Parathyroid adenoma (tissue), 2 donors: ENCODE measurements around the gene MKRN1.
A peak's percentile ranks its signal among the peaks of the same experiment; 100 is the strongest.

Source experiments
- H2AFZ ChIP-seq: fragments of 300-600 bp; sonication (generic); one replicate; pipeline ENCODE4 v1.7.0; 2017; ENCODE audit warnings: antibody characterized with exemption, mild to moderate bottlenecking
- H3K27ac ChIP-seq: fragments of 300-600 bp; sonication (generic); one replicate; pipeline ENCODE4 v1.7.0; 2017
- H3K27me3 ChIP-seq: fragments of 300-600 bp; sonication (generic); one replicate; pipeline ENCODE4 v1.7.0; 2017; ENCODE audit warnings: low read length; ENCODE audit not compliant: control insufficient read depth, insufficient read depth
- H3K36me3 ChIP-seq: fragments of 300-600 bp; sonication (generic); one replicate; pipeline ENCODE4 v1.7.0; 2017; ENCODE audit warnings: low read length; ENCODE audit not compliant: control insufficient read depth, insufficient read depth
- H3K4me1 ChIP-seq: fragments of 300-600 bp; sonication (generic); one replicate; pipeline ENCODE4 v1.7.0; 2017; ENCODE audit warnings: control low read depth
- H3K4me2 ChIP-seq: fragments of 300-600 bp; sonication (generic); one replicate; pipeline ENCODE4 v1.7.0; 2017; ENCODE audit warnings: low read length
- H3K4me3 ChIP-seq: fragments of 300-600 bp; sonication (generic); one replicate; pipeline ENCODE4 v1.7.0; 2017; ENCODE audit warnings: low read depth, low read length
- H3K79me2 ChIP-seq: fragments of 300-600 bp; sonication (generic); one replicate; pipeline ENCODE4 v1.7.0; 2017; ENCODE audit warnings: control low read depth
- H3K9ac ChIP-seq: fragments of 300-600 bp; sonication (generic); one replicate; pipeline ENCODE4 v1.7.0; 2017; ENCODE audit warnings: mild to moderate bottlenecking
- H3K9me3 ChIP-seq: fragments of 300-600 bp; sonication (generic); one replicate; pipeline ENCODE4 v1.7.0; 2017; ENCODE audit warnings: low read length; ENCODE audit not compliant: control insufficient read depth
- CTCF ChIP-seq: fragments of 300-600 bp; sonication (generic); IDR thresholded peaks from one replicate; pipeline ENCODE4 v1.7.0; 2017; ENCODE audit warnings: antibody characterized with exemption, mild to moderate bottlenecking
- donor health status: primary hyperparathyroidism.

MKRN1 gene

GRCh38 chr7:140485500-140486265 lies 6.4 kb upstream of the MKRN1 start:
- Histone ChIP-seq H3K27me3 (no peaks in the 10 kb centered on the region), H3K4me2 (peak overlapping the region; percentile 37), H3K4me3 (no peak overlapping the region), H3K36me3 (no peaks in the 10 kb centered on the region), H3K27ac (no peak overlapping the region), H3K79me2 (no peaks in the 10 kb centered on the region), H3K9me3 (no peaks in the 10 kb centered on the region), H3K4me1 (peaks cover 10% of the 10 kb centered on the region), H3K9ac (no peak overlapping the region), H2AFZ (peak overlapping the region; percentile 40)
- no peak for TF ChIP-seq CTCF

DNA sequence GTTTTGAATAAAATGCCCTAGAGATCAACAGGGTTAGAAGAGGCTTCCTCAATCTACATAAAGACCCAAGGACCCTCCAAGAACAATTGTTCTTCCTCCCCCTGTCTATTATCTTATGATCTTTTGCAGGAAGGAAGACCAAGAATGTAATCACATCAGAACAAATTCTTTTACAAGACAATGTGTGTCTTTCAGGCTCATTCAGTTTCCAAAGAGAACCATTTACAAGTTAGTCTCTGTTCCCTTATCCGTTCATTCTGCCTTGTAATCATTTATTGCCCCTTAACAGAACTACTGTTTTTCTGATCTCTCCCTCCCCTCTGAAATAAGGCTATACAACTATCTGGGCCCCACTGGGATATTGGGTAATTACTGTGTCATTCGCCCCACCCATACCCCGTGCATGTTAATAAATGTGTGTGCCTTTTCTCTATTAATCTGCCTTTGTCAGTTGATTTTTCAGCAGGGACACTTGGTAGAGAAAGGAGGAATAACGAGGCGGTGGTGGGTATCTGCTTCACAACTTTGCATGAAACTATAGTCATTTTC lies 5.7 kb upstream of the MKRN1 start:
- Histone ChIP-seq H2AFZ (peak overlapping the region; percentile 14), H3K9ac (no peak overlapping the region), H3K9me3 (no peaks in the 10 kb centered on the region), H3K36me3 (no peaks in the 10 kb centered on the region), H3K4me1 (peaks cover 10% of the 10 kb centered on the region), H3K4me2 (peak overlapping the region; percentile 37), H3K27ac (no peak overlapping the region), H3K27me3 (no peaks in the 10 kb centered on the region), H3K79me2 (no peaks in the 10 kb centered on the region), H3K4me3 (no peak overlapping the region)
- TF ChIP-seq CTCF: no peak

- Histone ChIP-seq H3K9ac (no peak overlapping the region), H3K4me1 (peaks cover 10% of the 10 kb centered on the region), H3K36me3 (no peaks in the 10 kb centered on the region), H3K27ac (no peak overlapping the region), H2AFZ (peak overlapping the region; percentile 14), H3K4me2 (no peak overlapping the region), H3K27me3 (no peaks in the 10 kb centered on the region), H3K9me3 (no peaks in the 10 kb centered on the region), H3K79me2 (no peaks in the 10 kb centered on the region), H3K4me3 (no peak overlapping the region)
- no peak for TF ChIP-seq CTCF
These were observed 5.2 kb upstream of the MKRN1 start for GRCh38 chr7:140484479-140484878.

DNA sequence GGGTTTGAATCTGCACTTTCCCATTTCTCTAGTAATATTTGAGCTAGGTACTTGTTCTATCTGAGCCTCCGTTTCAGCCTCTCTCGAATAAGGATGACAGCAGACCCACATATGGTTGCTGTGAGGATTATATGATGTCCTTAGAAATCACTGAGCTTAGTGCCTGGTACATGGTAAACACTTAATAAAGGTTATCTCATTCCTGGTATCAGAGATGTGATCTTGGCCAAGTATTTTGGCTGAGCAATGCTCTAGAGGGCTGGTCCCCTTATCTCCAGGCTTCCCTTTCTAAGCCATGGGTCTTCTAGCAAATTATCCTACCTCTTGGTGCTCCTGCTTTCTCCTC lies 407 bp upstream of the MKRN1 start:
- Histone ChIP-seq H3K4me2 (peak overlapping the region; percentile 75), H3K79me2 (peaks cover 29% of the 10 kb centered on the region), H2AFZ (peak overlapping the region; percentile 54), H3K4me3 (peak overlapping the region; percentile 88), H3K9me3 (no peaks in the 10 kb centered on the region), H3K36me3 (no peaks in the 10 kb centered on the region), H3K27me3 (no peaks in the 10 kb centered on the region), H3K27ac (peak overlapping the region; percentile 93), H3K4me1 (peaks cover 4% of the 10 kb centered on the region), H3K9ac (no peak overlapping the region)
- TF ChIP-seq CTCF: no peak
